Adrenal gland (tissue), 12 donors: ENCODE results near the gene SPEF1. TPM values are rescaled to one million over a fixed set of nuclear protein-coding genes. Genes with fewer than 3 reads are reported as not detected.

Experiments used
- DNase-seq, 7 donors: peaks; one replicate each; pipeline ENCODE4 v3.0.0-alpha.2; 2019 to 2020
- H3K27ac ChIP-seq, 5 donors: fragments of 200-600 bp; sonication (generic) in 4 of 5; 1 replicate in 3 of 5; 2 replicates in 2 of 5; pipeline versions ENCODE4 v1.5.1 to v1.8.0; 2016 to 2020; ENCODE audit warnings: mild to moderate bottlenecking in 1 of 5
- H3K27me3 ChIP-seq: fragments of 200-600 bp; 2 replicates; pipeline ENCODE4 v1.8.0; 2021
- H3K36me3 ChIP-seq, 2 donors: fragments of 200-600 bp; replicated peaks in 1 of 2; 1 replicate in 1 of 2; 2 replicates in 1 of 2; pipeline versions ENCODE4 v1.5.1 to v1.8.0; 2018 to 2022
- H3K4me1 ChIP-seq, 2 donors: fragments of 200-600 bp; replicated peaks in 1 of 2; 1 replicate in 1 of 2; 2 replicates in 1 of 2; pipeline versions ENCODE4 v1.5.1 to v1.8.0; 2018 to 2021
- H3K4me3 ChIP-seq, 4 donors: fragments of 200-600 bp; sonication (generic) in 3 of 4; one replicate each; pipeline ENCODE4 v1.5.1; 2016 to 2018
- H3K9me3 ChIP-seq, 3 donors: fragments of 200-600 bp; sonication (generic) in 1 of 3; replicated peaks in 1 of 3; 1 replicate in 2 of 3; 2 replicates in 1 of 3; pipeline versions ENCODE4 v1.5.1 to v1.8.0; 2016 to 2021
- CTCF ChIP-seq, 6 experiments: fragments of 450-650 bp in 4 of 6; fragments of 200-600 bp in 2 of 6; sonication (generic) in 1 of 6; IDR thresholded peaks; 1 replicate in 5 of 6; 2 replicates in 1 of 6; pipeline versions ENCODE4 v1.5.1 to v1.8.0; 2016 to 2021; ENCODE audit warnings: antibody characterized with exemption in 6 of 6, mild to moderate bottlenecking in 2 of 6, moderate library complexity in 1 of 6
- POLR2A ChIP-seq, 2 donors: fragments of 450-650 bp; IDR thresholded peaks; one replicate each; pipeline ENCODE4 v1.6.1; 2017; ENCODE audit warnings: antibody characterized with exemption in 2 of 2, mild to moderate bottlenecking in 2 of 2, moderate library complexity in 1 of 2
- WGBS, 4 donors: extraction: QIAGEN DNeasy Blood & Tissue Kit in 2 of 4; methylation state at CpG; one replicate each; pipeline versions ENCODE4 v1.1.5 to v1.1.7; 2013 to 2017; 5-methylcytosine and 5-hydroxymethylcytosine counted together
- intact Hi-C, 2 donors: fragments of 100-400 bp; cut with DNase I; formaldehyde crosslinking; loops; one replicate each; pipeline versions ENCODE4 v1.14.1 to v1.15.0; 2022 to 2023
- polyA plus RNA-seq, 3 donors: library from polyadenylated mRNA; stranded (reverse); fragments of 200-250 nt in 2 of 3; fragments of 350-450 nt in 1 of 3; fragmentation: Illumina TruSeq in 1 of 3; extraction: RNeasy Lipid Tissue Mini Kit (QIAGEN cat#74804) in 1 of 3; gene quantifications; one replicate each; pipeline ENCODE4 v1.2.3, GENCODE V29; 2013 to 2014
- total RNA-seq, 9 donors: library from RNA; depleted of rRNA in 4 of 9; stranded (reverse); fragments of >200 nt in 4 of 9; fragments of 120-200 nt in 1 of 9; fragmentation: NEBNext Ultra II Directional in 1 of 9; extraction: Animal tissue kit (Norgen Biotek cat#: 25700) in 1 of 9; gene quantifications; one replicate each; pipeline versions ENCODE4 v1.1.0 to v1.2.4, GENCODE V29; 2013 to 2023
- donor health status: healthy with polysubstance abuse.
- donor health status: Bipolar disorder and iron deficiency.
- donor health status: DM: yes; HTN: yes; CAD: no.
- donor health status: DM: no; HTN: no; CAD: no.
- donor health status: DM: no; HTN: no; CAD: no.
- donor health status: DM: yes; HTN: yes; CAD: no.

SPEF1 gene
- total and polyA plus RNA-seq, 12 donors: 0.14 to 1.4 (median 0.38) TPM; not detected in 2

GRCh38 chr20:3797226-3797545 lies 15.9 kb upstream of the SPEF1 start:
- intact Hi-C loops: no loop called here
- Histone ChIP-seq H3K27me3 (no peaks in the 10 kb centered on the region), H3K4me3 (no peak overlapping the region), H3K9me3 (no peaks in the 10 kb centered on the region), H3K36me3 (peaks cover 0 to 19% of the 10 kb centered on the region in 2 donors), H3K4me1 (peaks cover 0 to 28% of the 10 kb centered on the region in 2 donors), H3K27ac (no peak overlapping the region)
- DNase-seq: peak in 1 of 7 donors; percentile 21
- 87 to 91% (median 90%) methylated on average over 4 to 5 of the region's 5 CpGs for WGBS, 4 donors
- no peak for TF ChIP-seq POLR2A (IDR thresholded peaks at IDR 0.05)
- TF ChIP-seq CTCF (IDR thresholded peaks at IDR 0.05): no peak

GRCh38 chr20:3796477-3797225 lies 15.4 kb upstream of the SPEF1 start:
- Histone ChIP-seq H3K36me3 (peaks cover 0 to 14% of the 10 kb centered on the region in 2 donors), H3K27ac (peak overlapping the region in 2 of 5 donors; percentile 87 to 93), H3K9me3 (no peaks in the 10 kb centered on the region), H3K4me3 (peak overlapping the region in 2 of 4 donors; percentile 71 to 77), H3K4me1 (peaks cover 0 to 28% of the 10 kb centered on the region in 2 donors), H3K27me3 (no peaks in the 10 kb centered on the region)
- WGBS, 4 donors: 14 to 68% (median 35%) methylated on average over 5 to 33 of the region's 33 CpGs
- intact Hi-C loops: no loop called here
- DNase-seq: peak in 1 of 7 donors; percentile 28
- TF ChIP-seq CTCF (IDR thresholded peaks at IDR 0.05): no peak
- no peak for TF ChIP-seq POLR2A (IDR thresholded peaks at IDR 0.05)

- H3K27ac ChIP-seq: peak within 1 kb of the TSS; percentile 54 to 97 (median 87)
- TF ChIP-seq CTCF (IDR thresholded peaks at IDR 0.05) (peak; percentile 23 to 85 (median 76)), POLR2A (IDR thresholded peaks at IDR 0.05) (peak in 1 of 2 donors; percentile 42)
- intact Hi-C loops: no loop called here
- DNase-seq: peak; percentile 90 to 97 (median 94)
- H3K9me3 ChIP-seq: no peaks in the 10 kb centered on the region
- H3K27me3 ChIP-seq: no peaks in the 10 kb centered on the region
- 0 to 2% (median 1%) methylated on average over 33 to 66 of the region's 69 CpGs for WGBS, 4 donors
- H3K36me3 ChIP-seq: peaks cover 0 to 7% of the 10 kb centered on the region in 2 donors
- peak within 1 kb of the TSS in 3 of 4 donors; percentile 21 to 77 (median 71) for H3K4me3 ChIP-seq
- H3K4me1 ChIP-seq: peaks cover 0 to 28% of the 10 kb centered on the region in 2 donors
These were observed 14.5 kb upstream of the SPEF1 start, which contains the start of gene CDC25B for GRCh38 chr20:3795511-3796468. CDC25B (plus strand) TSS chr20:3796310; CDS start chr20:3796532, 222 bp downstream.
